Measurements from ENCODE around the gene UVSSA.
"Not testable (repeated sequence)": the region's sequence is repeated elsewhere in the genome, so short reads cannot be mapped to it uniquely, and the experiment has no call there.

Gene UVSSA

GRCh38 chr4:1384675-1385372 is 37.8 kb downstream of the UVSSA start:
- H3K9me3 ChIP-seq (ENCODE audit: control insufficient read depth in 1 of 2, low read length in 2 of 2), result peaks cover 7 to 8% of the 10 kb centered on the region in 2 donors
- no peaks in the 10 kb centered on the region for H3K4me1 ChIP-seq (ENCODE audit: control insufficient read depth in 1 of 2, insufficient read depth in 2 of 2, low read length in 2 of 2)
- H3K27me3 ChIP-seq (ENCODE audit: control insufficient read depth in 1 of 2, insufficient read depth in 2 of 2, low read length in 2 of 2), result no peaks in the 10 kb centered on the region
- H3K4me3 ChIP-seq (ENCODE audit: low read depth in 1 of 2, low read length in 2 of 2), result no peak overlapping the region
- H3K9ac ChIP-seq (ENCODE audit: low read depth in 1 of 2, low read length in 2 of 2), result no peak overlapping the region
- no peak overlapping the region for H3K27ac ChIP-seq (ENCODE audit: low read depth, low read length)
- peaks cover 3 to 31% of the 10 kb centered on the region in 2 donors for H3K36me3 ChIP-seq (ENCODE audit: control insufficient read depth in 1 of 2, insufficient read depth in 2 of 2, low read length in 2 of 2)

- Histone ChIP-seq H3K27me3 (ENCODE audit: control insufficient read depth in 1 of 2, insufficient read depth in 2 of 2, low read length in 2 of 2) (no peaks in the 10 kb centered on the region), H3K4me3 (ENCODE audit: low read depth in 1 of 2, low read length in 2 of 2) (no peak overlapping the region), H3K4me1 (ENCODE audit: control insufficient read depth in 1 of 2, insufficient read depth in 2 of 2, low read length in 2 of 2) (no peaks in the 10 kb centered on the region), H3K36me3 (ENCODE audit: control insufficient read depth in 1 of 2, insufficient read depth in 2 of 2, low read length in 2 of 2) (peaks cover 3 to 31% of the 10 kb centered on the region in 2 donors), H3K9me3 (ENCODE audit: control insufficient read depth in 1 of 2, low read length in 2 of 2) (peaks cover 7 to 8% of the 10 kb centered on the region in 2 donors), H3K9ac (ENCODE audit: low read depth in 1 of 2, low read length in 2 of 2) (no peak overlapping the region), H3K27ac (ENCODE audit: low read depth, low read length) (no peak overlapping the region)
These were observed 38.6 kb downstream of the UVSSA start for GRCh38 chr4:1385373-1386340.

GRCh38 chr4:1393363-1393762 is 46.4 kb downstream of the UVSSA start:
- not testable (repeated sequence) for H3K4me1 ChIP-seq (ENCODE audit: control insufficient read depth in 1 of 2, insufficient read depth in 2 of 2, low read length in 2 of 2); H3K27me3 ChIP-seq (ENCODE audit: control insufficient read depth in 1 of 2, insufficient read depth in 2 of 2, low read length in 2 of 2); H3K9ac ChIP-seq (ENCODE audit: low read depth in 1 of 2, low read length in 2 of 2); H3K27ac ChIP-seq (ENCODE audit: low read depth, low read length); H3K4me3 ChIP-seq (ENCODE audit: low read depth in 1 of 2, low read length in 2 of 2)
- H3K36me3 ChIP-seq (ENCODE audit: control insufficient read depth in 1 of 2, insufficient read depth in 2 of 2, low read length in 2 of 2), result peaks cover 13 to 25% of the 10 kb centered on the region in 2 donors
- H3K9me3 ChIP-seq (ENCODE audit: control insufficient read depth in 1 of 2, low read length in 2 of 2), result peaks cover 17 to 21% of the 10 kb centered on the region in 2 donors

GRCh38 chr4:1393866-1394265 is 46.9 kb downstream of the UVSSA start:
- no peak overlapping the region for H3K27ac ChIP-seq (ENCODE audit: low read depth, low read length)
- H3K9me3 ChIP-seq (ENCODE audit: control insufficient read depth in 1 of 2, low read length in 2 of 2), result peaks cover 14 to 17% of the 10 kb centered on the region in 2 donors
- no peak overlapping the region for H3K9ac ChIP-seq (ENCODE audit: low read depth in 1 of 2, low read length in 2 of 2)
- no peaks in the 10 kb centered on the region for H3K27me3 ChIP-seq (ENCODE audit: control insufficient read depth in 1 of 2, insufficient read depth in 2 of 2, low read length in 2 of 2)
- H3K4me1 ChIP-seq (ENCODE audit: control insufficient read depth in 1 of 2, insufficient read depth in 2 of 2, low read length in 2 of 2), result no peaks in the 10 kb centered on the region
- H3K4me3 ChIP-seq (ENCODE audit: low read depth in 1 of 2, low read length in 2 of 2), result no peak overlapping the region
- peaks cover 13 to 25% of the 10 kb centered on the region in 2 donors for H3K36me3 ChIP-seq (ENCODE audit: control insufficient read depth in 1 of 2, insufficient read depth in 2 of 2, low read length in 2 of 2)

- Histone ChIP-seq H3K9me3 (ENCODE audit: control insufficient read depth in 1 of 2, low read length in 2 of 2) (peaks cover 11 to 17% of the 10 kb centered on the region in 2 donors), H3K36me3 (ENCODE audit: control insufficient read depth in 1 of 2, insufficient read depth in 2 of 2, low read length in 2 of 2) (peaks cover 13 to 25% of the 10 kb centered on the region in 2 donors)
- H3K9ac ChIP-seq (ENCODE audit: low read depth in 1 of 2, low read length in 2 of 2); H3K27me3 ChIP-seq (ENCODE audit: control insufficient read depth in 1 of 2, insufficient read depth in 2 of 2, low read length in 2 of 2); H3K4me1 ChIP-seq (ENCODE audit: control insufficient read depth in 1 of 2, insufficient read depth in 2 of 2, low read length in 2 of 2); H3K4me3 ChIP-seq (ENCODE audit: low read depth in 1 of 2, low read length in 2 of 2); H3K27ac ChIP-seq (ENCODE audit: low read depth, low read length): not testable (repeated sequence)
These were observed 47.8 kb downstream of the UVSSA start for GRCh38 chr4:1394554-1395388.

DNA sequence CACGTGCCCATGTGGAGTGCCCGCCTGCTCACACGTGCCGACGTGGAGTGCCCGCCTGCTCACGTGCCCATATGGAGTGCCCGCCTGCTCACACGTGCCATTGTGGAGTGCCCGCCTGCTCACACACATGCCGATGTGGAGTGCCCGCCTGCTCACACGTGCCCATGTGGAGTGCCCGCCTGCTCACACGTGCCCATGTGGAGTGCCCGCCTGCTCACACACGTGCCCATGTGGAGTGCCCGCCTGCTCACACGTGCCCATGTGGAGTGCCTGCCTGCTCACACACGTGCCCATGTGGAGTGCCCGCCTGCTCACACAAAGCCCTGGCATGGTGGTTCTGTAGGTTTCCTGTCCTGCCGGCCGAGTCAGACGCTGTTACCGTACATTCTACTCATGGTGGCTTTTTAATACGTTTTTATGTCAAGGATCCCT is 48.4 kb downstream of the UVSSA start:
- not testable (repeated sequence) for H3K4me3 ChIP-seq (ENCODE audit: low read depth in 1 of 2, low read length in 2 of 2); H3K9ac ChIP-seq (ENCODE audit: low read depth in 1 of 2, low read length in 2 of 2); H3K4me1 ChIP-seq (ENCODE audit: control insufficient read depth in 1 of 2, insufficient read depth in 2 of 2, low read length in 2 of 2); H3K27ac ChIP-seq (ENCODE audit: low read depth, low read length); H3K27me3 ChIP-seq (ENCODE audit: control insufficient read depth in 1 of 2, insufficient read depth in 2 of 2, low read length in 2 of 2)
- Histone ChIP-seq H3K36me3 (ENCODE audit: control insufficient read depth in 1 of 2, insufficient read depth in 2 of 2, low read length in 2 of 2) (peaks cover 13 to 25% of the 10 kb centered on the region in 2 donors), H3K9me3 (ENCODE audit: control insufficient read depth in 1 of 2, low read length in 2 of 2) (peaks cover 11 to 17% of the 10 kb centered on the region in 2 donors)

- peaks cover 13 to 23% of the 10 kb centered on the region in 2 donors for H3K36me3 ChIP-seq (ENCODE audit: control insufficient read depth in 1 of 2, insufficient read depth in 2 of 2, low read length in 2 of 2)
- no peak overlapping the region for H3K4me3 ChIP-seq (ENCODE audit: low read depth in 1 of 2, low read length in 2 of 2)
- no peak overlapping the region for H3K9ac ChIP-seq (ENCODE audit: low read depth in 1 of 2, low read length in 2 of 2)
- H3K9me3 ChIP-seq (ENCODE audit: control insufficient read depth in 1 of 2, low read length in 2 of 2), result peaks cover 11 to 17% of the 10 kb centered on the region in 2 donors
- H3K27ac ChIP-seq (ENCODE audit: low read depth, low read length), result no peak overlapping the region
- H3K4me1 ChIP-seq (ENCODE audit: control insufficient read depth in 1 of 2, insufficient read depth in 2 of 2, low read length in 2 of 2), result no peaks in the 10 kb centered on the region
- peaks cover 3 to 11% of the 10 kb centered on the region in 2 donors for H3K27me3 ChIP-seq (ENCODE audit: control insufficient read depth in 1 of 2, insufficient read depth in 2 of 2, low read length in 2 of 2)
These were observed 49.2 kb downstream of the UVSSA start for GRCh38 chr4:1395941-1396805.

GRCh38 chr4:1396806-1397455 is 49.9 kb downstream of the UVSSA start:
- Histone ChIP-seq H3K9me3 (ENCODE audit: control insufficient read depth in 1 of 2, low read length in 2 of 2) (peaks cover 11 to 17% of the 10 kb centered on the region in 2 donors), H3K27me3 (ENCODE audit: control insufficient read depth in 1 of 2, insufficient read depth in 2 of 2, low read length in 2 of 2) (peaks cover 10 to 17% of the 10 kb centered on the region in 2 donors), H3K27ac (ENCODE audit: low read depth, low read length) (no peak overlapping the region), H3K36me3 (ENCODE audit: control insufficient read depth in 1 of 2, insufficient read depth in 2 of 2, low read length in 2 of 2) (peaks cover 13 to 21% of the 10 kb centered on the region in 2 donors), H3K4me1 (ENCODE audit: control insufficient read depth in 1 of 2, insufficient read depth in 2 of 2, low read length in 2 of 2) (no peaks in the 10 kb centered on the region), H3K4me3 (ENCODE audit: low read depth in 1 of 2, low read length in 2 of 2) (no peak overlapping the region), H3K9ac (ENCODE audit: low read depth in 1 of 2, low read length in 2 of 2) (no peak overlapping the region)

All from duodenal mucosa (tissue), 2 donors.